Psoas muscle (tissue), 8 donors: Measurements from ENCODE around the gene ZNF277. TPM values are rescaled to one million over a fixed set of nuclear protein-coding genes. Genes with fewer than 3 reads are reported as not detected.
"Not testable (repeated sequence)": the region's sequence is repeated elsewhere in the genome, so short reads cannot be mapped to it uniquely, and the experiment has no call there.

Experiments used
- ATAC-seq, 4 donors: fragments of 200-7000 bp; cut with Tn5 transposase; one replicate each; pipeline ENCODE4 v1.9.1; 2020; ENCODE audit warnings: moderate library complexity in 3 of 4, mild to moderate bottlenecking in 2 of 4
- DNase-seq, 2 donors: peaks; one replicate each; pipeline ENCODE4 v3.0.0-alpha.2; 2020
- H3K27ac ChIP-seq: fragments of 200-600 bp; one replicate; pipeline ENCODE4 v1.8.0; 2022
- H3K27me3 ChIP-seq, 3 donors: fragments of 200-600 bp in 1 of 3; one replicate each; pipeline versions ENCODE4 v1.6.1 to v1.8.0; 2013 to 2022; ENCODE audit warnings: low read length in 2 of 3, mild to moderate bottlenecking in 2 of 3, moderate library complexity in 1 of 3; ENCODE audit not compliant: insufficient read depth in 3 of 3
- H3K36me3 ChIP-seq, 2 donors: fragments of 200-600 bp in 1 of 2; one replicate each; pipeline versions ENCODE4 v1.6.1 to v1.8.0; 2013 to 2022; ENCODE audit warnings: low read depth in 1 of 2, mild to moderate bottlenecking in 1 of 2, moderate library complexity in 1 of 2; ENCODE audit not compliant: insufficient read depth in 1 of 2
- H3K4me1 ChIP-seq: fragments of 200-600 bp; one replicate; pipeline ENCODE4 v1.8.0; 2022
- H3K4me3 ChIP-seq: fragments of 200-600 bp; one replicate; pipeline ENCODE4 v1.8.0; 2022; ENCODE audit warnings: mild to moderate bottlenecking
- H3K9me3 ChIP-seq: fragments of 200-600 bp; one replicate; pipeline ENCODE4 v1.8.0; 2022
- CTCF ChIP-seq: fragments of 200-600 bp; IDR thresholded peaks from one replicate; pipeline ENCODE4 v1.8.0; 2022; ENCODE audit warnings: antibody characterized with exemption
- WGBS, 3 donors: extraction: QIAGEN DNeasy Blood & Tissue Kit; methylation state at CpG; one replicate each; pipeline versions ENCODE4 v1.1.6 to v1.1.7; 2013; 5-methylcytosine and 5-hydroxymethylcytosine counted together
- intact Hi-C, 2 donors: fragments of 100-400 bp; cut with DNase I; formaldehyde crosslinking; loops; one replicate each; pipeline versions ENCODE4 v1.11.0 to v1.14.2; 2022
- polyA plus RNA-seq, 3 donors: library from polyadenylated mRNA; stranded (reverse); fragments of 200-250 nt; gene quantifications; one replicate each; pipeline ENCODE4 v1.2.3, GENCODE V29; 2013
- total RNA-seq, 4 donors: library from RNA; stranded (reverse); fragmentation: NEBNext Ultra II Directional in 2 of 4; extraction: Animal tissue kit (Norgen Biotek cat#: 25700) in 2 of 4; gene quantifications; one replicate each; pipeline versions ENCODE4 v1.2.1 to v1.2.4, GENCODE V29; 2021 to 2023
- donor health status: healthy with polysubstance abuse.
- donor health status: DM: no; HTN: no; CAD: no; lungs with moderate emphysema.
- donor health status: Bipolar disorder and iron deficiency.
- donor health status: healthy.
- donor health status: DM: yes; HTN: yes; CAD: no.
- donor health status: DM: no; HTN: no; CAD: no.
- donor health status: DM: no; HTN: no; CAD: no.
- donor health status: DM: yes; HTN: yes; CAD: no.

ZNF277 gene
- total and polyA plus RNA-seq, 7 donors, result 6.9 to 16.7 (median 11.6) TPM

- ATAC-seq (no peak), DNase-seq (no peak)
- 91 to 98% (median 95%) methylated on average over 3 of the region's 3 CpGs for WGBS, 3 donors
- Histone ChIP-seq H3K27ac (no peak overlapping the region), H3K4me1 (no peaks in the 10 kb centered on the region), H3K4me3 (no peak overlapping the region), H3K36me3 (no peaks in the 10 kb centered on the region), H3K9me3 (no peaks in the 10 kb centered on the region), H3K27me3 (no peaks in the 10 kb centered on the region)
- TF ChIP-seq CTCF, result no peak
- intact Hi-C loops, result no loop called here
Observed at GRCh38 chr7:112307506-112307905, 101.0 kb downstream of the ZNF277 start.

- intact Hi-C loops, result no loop called here
- no peak for ATAC-seq
- H3K27ac ChIP-seq, result no peak overlapping the region
- DNase-seq, result no peak
- no peak overlapping the region for H3K4me3 ChIP-seq
- H3K36me3 ChIP-seq, result peaks cover 0 to 3% of the 10 kb centered on the region in 2 donors
- no peaks in the 10 kb centered on the region for H3K9me3 ChIP-seq
- no peaks in the 10 kb centered on the region for H3K27me3 ChIP-seq
- no peak for TF ChIP-seq CTCF
- no peaks in the 10 kb centered on the region for H3K4me1 ChIP-seq
- whole genome bisulfite sequencing, 3 donors, result 98 to 99% (median 99%) methylated on average over 3 of the region's 3 CpGs
Observed at GRCh38 chr7:112308974-112309373, 102.5 kb downstream of the ZNF277 start.

GRCh38 chr7:112316803-112317202, 110.3 kb downstream of the ZNF277 start:
- H3K4me3 ChIP-seq, H3K27me3 ChIP-seq, H3K9me3 ChIP-seq, H3K4me1 ChIP-seq, ATAC-seq, intact Hi-C loops, H3K27ac ChIP-seq, DNase-seq: not testable (repeated sequence)
- H3K36me3 ChIP-seq, result peaks cover 0 to 14% of the 10 kb centered on the region in 2 donors
- whole genome bisulfite sequencing, 3 donors, result 94 to 96% (median 95%) methylated on average over 2 of the region's 2 CpGs

- no peaks in the 10 kb centered on the region for H3K4me1 ChIP-seq
- intact Hi-C loops, result no loop called here
- peaks cover 0 to 15% of the 10 kb centered on the region in 2 donors for H3K36me3 ChIP-seq
- DNase-seq (no peak), ATAC-seq (no peak)
- no peak overlapping the region for H3K27ac ChIP-seq
- H3K4me3 ChIP-seq, result no peak overlapping the region
- 94 to 99% (median 96%) methylated on average over 1 of the region's 1 CpG for WGBS, 3 donors
- TF ChIP-seq CTCF, result no peak
- H3K27me3 ChIP-seq, result no peaks in the 10 kb centered on the region
- no peaks in the 10 kb centered on the region for H3K9me3 ChIP-seq
Observed at GRCh38 chr7:112322070-112322469, 115.6 kb downstream of the ZNF277 start.

- H3K9me3 ChIP-seq, result no peaks in the 10 kb centered on the region
- H3K27me3 ChIP-seq, result no peaks in the 10 kb centered on the region
- ATAC-seq, result no peak
- no peak for TF ChIP-seq CTCF
- no peak overlapping the region for H3K4me3 ChIP-seq
- H3K4me1 ChIP-seq, result no peaks in the 10 kb centered on the region
- intact Hi-C loops, result no loop called here
- DNase-seq, result no peak
- no peak overlapping the region for H3K27ac ChIP-seq
- 87 to 99% (median 97%) methylated on average over 1 of the region's 1 CpG for WGBS, 3 donors
- H3K36me3 ChIP-seq, result peaks cover 0 to 29% of the 10 kb centered on the region in 2 donors
Observed at GRCh38 chr7:112327566-112327965, 121.1 kb downstream of the ZNF277 start.
